ENCODE measurements around the gene OR6F1.

DNA sequence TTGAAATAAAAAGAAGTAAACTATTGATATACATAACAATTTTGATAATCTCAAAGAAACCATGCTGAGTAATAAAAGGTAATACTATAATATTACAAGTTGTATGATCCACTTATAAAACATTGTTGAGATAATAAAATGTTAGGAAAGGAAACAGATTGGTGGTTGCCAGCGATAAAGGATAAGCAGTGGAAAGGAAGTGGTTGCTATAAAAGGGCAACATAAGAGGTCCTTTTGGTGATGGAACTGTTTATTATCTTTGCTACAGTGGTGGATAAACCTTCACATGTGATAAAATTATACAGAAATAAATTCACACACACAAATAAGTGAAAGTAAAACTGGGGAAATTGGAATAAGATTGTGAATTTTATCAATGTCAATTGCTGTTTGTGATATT is 15.1 kb downstream of the OR6F1 start:
- no peak for TF ChIP-seq TAF1 (IDR thresholded peaks at IDR 0.05; ENCODE audit: borderline replicate concordance, insufficient read depth, low read length)
- TF ChIP-seq, protein P1, sequence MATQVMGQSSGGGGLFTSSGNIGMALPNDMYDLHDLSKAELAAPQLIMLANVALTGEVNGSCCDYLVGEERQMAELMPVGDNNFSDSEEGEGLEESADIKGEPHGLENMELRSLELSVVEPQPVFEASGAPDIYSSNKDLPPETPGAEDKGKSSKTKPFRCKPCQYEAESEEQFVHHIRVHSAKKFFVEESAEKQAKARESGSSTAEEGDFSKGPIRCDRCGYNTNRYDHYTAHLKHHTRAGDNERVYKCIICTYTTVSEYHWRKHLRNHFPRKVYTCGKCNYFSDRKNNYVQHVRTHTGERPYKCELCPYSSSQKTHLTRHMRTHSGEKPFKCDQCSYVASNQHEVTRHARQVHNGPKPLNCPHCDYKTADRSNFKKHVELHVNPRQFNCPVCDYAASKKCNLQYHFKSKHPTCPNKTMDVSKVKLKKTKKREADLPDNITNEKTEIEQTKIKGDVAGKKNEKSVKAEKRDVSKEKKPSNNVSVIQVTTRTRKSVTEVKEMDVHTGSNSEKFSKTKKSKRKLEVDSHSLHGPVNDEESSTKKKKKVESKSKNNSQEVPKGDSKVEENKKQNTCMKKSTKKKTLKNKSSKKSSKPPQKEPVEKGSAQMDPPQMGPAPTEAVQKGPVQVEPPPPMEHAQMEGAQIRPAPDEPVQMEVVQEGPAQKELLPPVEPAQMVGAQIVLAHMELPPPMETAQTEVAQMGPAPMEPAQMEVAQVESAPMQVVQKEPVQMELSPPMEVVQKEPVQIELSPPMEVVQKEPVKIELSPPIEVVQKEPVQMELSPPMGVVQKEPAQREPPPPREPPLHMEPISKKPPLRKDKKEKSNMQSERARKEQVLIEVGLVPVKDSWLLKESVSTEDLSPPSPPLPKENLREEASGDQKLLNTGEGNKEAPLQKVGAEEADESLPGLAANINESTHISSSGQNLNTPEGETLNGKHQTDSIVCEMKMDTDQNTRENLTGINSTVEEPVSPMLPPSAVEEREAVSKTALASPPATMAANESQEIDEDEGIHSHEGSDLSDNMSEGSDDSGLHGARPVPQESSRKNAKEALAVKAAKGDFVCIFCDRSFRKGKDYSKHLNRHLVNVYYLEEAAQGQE (IDR thresholded peaks at IDR 0.05; ENCODE audit: insufficient read depth in 1 of 2, low read depth in 2 of 2, low read length in 2 of 2): no peak

Data from PFSK-1 (cell line).